HG02852 (cell line): ENCODE results near the gene TMED10.

Experiments used
- ATAC-seq: cut with Tn5 transposase; IDR thresholded peaks from one replicate; pipeline ENCODE4 v1.9.1; 2021; ENCODE audit warnings: mild to moderate bottlenecking, moderate library complexity; ENCODE audit not compliant: unreplicated experiment

TMED10 gene

GRCh38 chr14:75090353-75090752 is 86.1 kb downstream of the TMED10 start:
- no peak for ATAC-seq

- no peak for ATAC-seq
These were observed 87.6 kb downstream of the TMED10 start for GRCh38 chr14:75088566-75089373.

- no peak for ATAC-seq
These were observed 88.3 kb downstream of the TMED10 start for GRCh38 chr14:75088153-75088552.

GRCh38 chr14:75084513-75084912 is 91.9 kb downstream of the TMED10 start:
- ATAC-seq: no peak

GRCh38 chr14:75083271-75083670 is 93.1 kb downstream of the TMED10 start:
- no peak for ATAC-seq

GRCh38 chr14:75081660-75082229 is 94.7 kb downstream of the TMED10 start:
- ATAC-seq: no peak
